Effector CD8-positive, alpha-beta T cell (primary cell): ENCODE measurements around the gene LRRC7.

ENCODE experiments used
- DNase-seq: peaks from one replicate; lab custom pipeline; 2025; lab: John Stamatoyannopoulos, UW

The LRRC7 gene

GRCh38 chr1:69967245-69967766, 399.6 kb downstream of the LRRC7 start:
- no peak for DNase-seq

GRCh38 chr1:69976896-69977295, 409.2 kb downstream of the LRRC7 start:
- DNase-seq = no peak

- no peak for DNase-seq
Measured at GRCh38 chr1:69982992-69983391, 415.3 kb downstream of the LRRC7 start.

DNA sequence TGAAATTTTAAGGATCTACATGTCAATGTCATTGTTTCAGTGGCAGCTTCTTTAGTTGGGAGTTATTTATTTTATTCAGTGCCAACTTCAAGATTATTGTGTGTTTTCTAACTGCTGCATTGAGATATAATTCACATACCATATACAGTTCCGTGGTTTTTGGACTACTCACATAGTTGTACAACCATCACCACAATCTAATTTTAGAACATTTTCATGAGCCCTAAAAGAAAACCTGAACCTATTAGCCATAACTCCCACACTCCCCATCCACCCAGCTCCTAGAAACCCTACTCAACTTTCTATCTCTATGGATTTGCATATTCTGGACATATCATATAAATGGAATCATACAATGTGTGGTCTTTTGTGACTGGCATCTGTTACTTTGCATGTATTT, 417.7 kb downstream of the LRRC7 start:
- DNase-seq = no peak

DNA sequence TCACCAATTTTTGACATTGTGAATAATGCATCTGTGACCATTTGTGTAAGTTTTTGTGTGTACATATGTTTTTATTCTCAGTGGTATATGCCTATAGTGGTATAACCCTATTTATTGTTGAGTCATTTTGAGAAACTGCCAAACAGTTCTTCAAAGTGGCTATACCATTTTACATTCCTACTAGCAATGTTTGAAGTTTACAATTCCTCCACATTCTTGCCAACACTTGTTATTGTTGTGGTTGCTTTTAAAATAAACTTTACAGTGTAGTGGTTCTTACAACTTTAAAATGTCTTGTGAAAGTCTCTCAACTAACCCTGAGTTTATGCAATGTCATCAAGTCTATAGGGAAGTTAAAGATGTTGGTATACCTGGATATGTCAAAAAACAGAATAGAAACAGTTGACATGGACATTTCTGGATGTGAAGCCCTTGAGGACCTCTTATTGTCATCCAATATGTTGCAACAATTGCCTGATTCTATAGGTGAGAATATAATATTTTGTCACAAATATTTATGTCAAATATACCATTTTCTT, 418.2 kb downstream of the LRRC7 start:
- no peak for DNase-seq

GRCh38 chr1:69987881-69988280, 420.2 kb downstream of the LRRC7 start:
- no peak for DNase-seq

- DNase-seq = no peak
Measured at GRCh38 chr1:69991644-69992043, 423.9 kb downstream of the LRRC7 start.

GRCh38 chr1:69992594-69992993, 424.9 kb downstream of the LRRC7 start:
- DNase-seq = no peak

GRCh38 chr1:69993810-69994209, 426.1 kb downstream of the LRRC7 start:
- no peak for DNase-seq

GRCh38 chr1:69994241-69994640, 426.5 kb downstream of the LRRC7 start:
- no peak for DNase-seq

GRCh38 chr1:69998847-69999246, 431.1 kb downstream of the LRRC7 start:
- DNase-seq = no peak

DNA sequence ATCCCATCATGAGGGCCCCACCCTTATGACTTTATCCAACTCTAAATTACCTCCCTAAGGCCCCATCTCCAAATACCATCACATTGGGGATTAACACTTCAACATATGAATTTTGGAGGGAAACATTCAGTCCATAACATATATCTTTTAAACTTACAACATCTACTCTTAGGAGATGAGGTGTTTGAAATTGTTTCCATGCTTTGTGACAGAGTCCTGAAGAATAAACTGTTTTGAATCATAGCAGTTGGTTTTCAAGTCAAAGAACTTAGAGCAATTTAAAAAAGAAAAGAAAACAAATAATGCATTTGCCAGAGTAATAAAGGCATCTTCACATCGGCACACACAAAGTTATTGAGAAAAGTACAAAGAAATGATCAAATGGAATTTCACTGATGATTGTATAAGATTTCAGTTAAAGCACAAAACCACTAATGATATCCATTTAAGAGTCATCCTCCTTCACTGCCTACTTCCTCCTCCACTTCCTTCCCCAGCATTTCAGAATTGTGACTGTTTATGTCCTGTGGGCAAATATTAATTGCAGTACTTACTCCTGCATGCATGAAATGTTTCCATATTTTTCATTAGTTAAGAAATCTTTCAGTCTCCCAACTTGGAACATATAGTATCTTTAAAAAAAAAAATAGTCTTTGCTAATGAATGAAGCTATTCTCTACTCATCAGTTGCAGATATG, 435.6 kb downstream of the LRRC7 start:
- no peak for DNase-seq

GRCh38 chr1:70005386-70006034, 437.8 kb downstream of the LRRC7 start:
- DNase-seq = no peak

DNA sequence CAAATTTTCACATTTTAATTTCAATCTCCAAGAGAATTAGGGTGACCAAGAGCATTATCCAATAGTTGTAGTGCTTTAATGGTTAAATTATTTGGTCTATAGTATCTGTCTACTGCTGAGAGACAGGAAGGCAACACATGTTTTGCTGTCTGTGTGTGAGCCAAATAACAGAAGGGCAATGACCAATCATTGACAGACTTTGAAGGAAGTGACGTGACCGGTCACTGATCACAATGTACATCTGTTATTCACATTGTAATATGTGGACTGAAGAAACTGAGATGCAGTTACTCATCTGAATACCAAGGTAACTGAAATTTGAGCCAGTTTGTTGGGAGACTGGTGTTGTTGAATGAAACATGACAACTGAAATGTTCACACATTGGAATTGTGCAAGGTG, 440.9 kb downstream of the LRRC7 start:
- DNase-seq = no peak

GRCh38 chr1:70017770-70018169, 450.0 kb downstream of the LRRC7 start:
- no peak for DNase-seq

DNA sequence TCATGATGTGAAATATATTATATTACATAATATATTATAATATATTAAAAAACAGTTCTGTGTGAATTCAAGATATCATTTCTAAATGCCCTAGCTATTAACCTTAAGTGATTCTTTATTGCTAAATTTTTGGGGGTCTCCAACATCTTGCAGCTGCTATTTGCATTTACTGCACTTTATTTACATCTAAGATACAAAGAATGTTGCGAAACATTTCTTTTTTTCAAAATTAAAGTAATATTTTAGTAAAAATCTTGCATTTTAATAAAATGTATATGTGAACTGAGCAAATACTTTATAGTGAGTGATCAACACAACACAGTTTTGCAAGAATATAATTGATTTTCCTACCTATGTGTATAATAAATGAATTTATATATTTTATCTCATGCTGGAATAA, 456.6 kb downstream of the LRRC7 start:
- DNase-seq = no peak

- no peak for DNase-seq
Measured at GRCh38 chr1:70025052-70025451, 457.3 kb downstream of the LRRC7 start.

GRCh38 chr1:70025846-70026245, 458.1 kb downstream of the LRRC7 start:
- no peak for DNase-seq

DNA sequence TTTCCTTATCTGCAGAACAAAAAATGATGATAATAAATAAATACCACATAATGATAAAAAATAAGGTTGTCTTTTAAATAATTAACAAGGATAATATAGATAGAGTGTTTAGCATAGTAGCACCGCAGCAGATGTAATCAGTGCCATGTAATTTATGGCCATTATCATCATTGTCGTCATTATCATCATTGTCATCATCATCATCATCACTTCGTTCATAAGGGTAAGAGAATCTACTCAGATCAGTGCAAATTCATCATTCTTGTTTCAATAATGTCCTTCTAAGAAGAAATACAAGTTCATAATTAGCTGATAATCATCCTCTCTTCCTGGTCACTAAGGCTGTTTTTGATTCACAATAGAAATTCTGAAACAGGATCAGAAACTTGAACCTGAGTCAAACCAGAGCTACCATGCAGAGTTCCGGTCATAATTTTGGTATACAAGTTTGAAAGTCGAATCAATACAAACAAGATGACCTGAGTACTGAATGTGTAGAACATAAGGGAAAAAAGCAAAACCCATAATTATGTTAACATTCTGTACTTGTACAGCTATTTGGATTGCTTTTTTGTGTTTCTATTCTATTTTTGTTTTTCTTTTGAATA, 465.6 kb downstream of the LRRC7 start:
- DNase-seq = no peak

DNA sequence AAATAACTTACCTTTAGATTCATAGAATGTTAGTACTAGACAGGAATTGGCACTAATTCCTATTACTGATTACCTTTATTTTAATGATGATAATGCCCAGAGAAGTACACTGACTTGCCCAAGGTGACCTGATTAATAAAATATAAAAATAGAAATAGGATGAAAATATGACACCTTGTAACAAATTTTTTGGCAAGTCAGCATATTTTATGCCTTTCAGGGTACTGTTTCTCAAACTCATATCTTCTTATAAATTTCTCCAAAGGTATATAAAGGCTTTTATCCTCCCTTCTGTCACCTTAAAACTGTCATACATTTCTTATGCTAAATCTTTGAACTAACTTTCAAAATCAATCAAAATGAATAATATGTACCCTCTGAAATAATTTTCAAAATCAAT, 466.2 kb downstream of the LRRC7 start:
- no peak for DNase-seq

- DNase-seq = no peak
Measured at GRCh38 chr1:70034403-70034802, 466.7 kb downstream of the LRRC7 start.

DNA sequence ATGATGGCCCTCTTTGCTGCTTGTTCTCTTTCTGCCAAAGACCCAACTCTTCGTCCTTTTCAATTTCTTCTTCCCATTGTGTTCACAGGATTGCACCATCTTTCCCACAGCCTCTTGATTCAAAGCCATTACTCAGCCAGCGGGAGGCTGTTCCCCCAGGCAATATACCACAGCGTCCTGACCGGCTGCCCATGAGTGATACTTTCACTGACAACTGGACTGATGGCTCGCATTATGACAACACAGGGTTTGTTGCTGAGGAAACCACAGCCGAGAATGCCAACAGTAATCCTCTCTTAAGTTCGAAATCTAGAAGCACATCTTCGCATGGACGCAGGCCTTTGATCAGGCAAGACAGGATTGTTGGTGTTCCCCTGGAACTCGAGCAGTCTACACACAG, 470.3 kb downstream of the LRRC7 start:
- DNase-seq = no peak

- no peak for DNase-seq
Measured at GRCh38 chr1:70039485-70039884, 471.8 kb downstream of the LRRC7 start.
